Right lobe of liver (tissue), 6 donors: ENCODE measurements around the gene PADI3. TPM values are rescaled to one million over a fixed set of nuclear protein-coding genes. Genes with fewer than 3 reads are reported as not detected.

Experiments used
- ATAC-seq, 4 donors: fragments of 200-7000 bp; cut with Tn5 transposase; one replicate each; pipeline ENCODE4 v1.9.1; 2020; ENCODE audit warnings: mild to moderate bottlenecking in 4 of 4, moderate library complexity in 4 of 4
- DNase-seq, 3 donors: peaks; one replicate each; pipeline ENCODE4 v3.0.0-alpha.2; 2020
- H3K27ac ChIP-seq, 3 donors: fragments of 200-600 bp; one replicate each; pipeline ENCODE4 v1.8.0; 2022
- H3K27me3 ChIP-seq, 2 donors: fragments of 200-600 bp; one replicate each; pipeline ENCODE4 v1.8.0; 2022
- H3K36me3 ChIP-seq, 4 donors: fragments of 200-600 bp; sonication (generic) in 1 of 4; one replicate each; pipeline versions ENCODE4 v1.5.1 to v1.8.0; 2017 to 2022; ENCODE audit warnings: control low read depth in 1 of 4
- H3K4me1 ChIP-seq, 4 donors: fragments of 200-600 bp; sonication (generic) in 1 of 4; one replicate each; pipeline versions ENCODE4 v1.5.1 to v1.8.0; 2017 to 2022; ENCODE audit warnings: control low read depth in 1 of 4
- H3K4me3 ChIP-seq, 3 donors: fragments of 200-600 bp; one replicate each; pipeline ENCODE4 v1.8.0; 2022
- H3K9me3 ChIP-seq, 4 donors: fragments of 200-600 bp; sonication (generic) in 1 of 4; one replicate each; pipeline versions ENCODE4 v1.5.1 to v1.8.0; 2017 to 2022; ENCODE audit warnings: control low read depth in 1 of 4
- CTCF ChIP-seq, 4 donors: fragments of 200-600 bp in 3 of 4; fragments of 450-650 bp in 1 of 4; IDR thresholded peaks; one replicate each; pipeline versions ENCODE4 v1.5.1 to v1.8.0; 2016 to 2022; ENCODE audit warnings: antibody characterized with exemption in 4 of 4, mild to moderate bottlenecking in 2 of 4
- POLR2A ChIP-seq: fragments of 450-650 bp; IDR thresholded peaks from one replicate; pipeline ENCODE4 v1.6.1; 2017; ENCODE audit warnings: antibody characterized with exemption, mild to moderate bottlenecking
- WGBS: methylation state at CpG from one replicate; pipeline ENCODE4 v1.1.6; 2018; ENCODE audit warnings: low coverage, low lambda C conversion rate; ENCODE audit not compliant: insufficient coverage; ENCODE audit errors: missing lambda C conversion rate; 5-methylcytosine and 5-hydroxymethylcytosine counted together
- intact Hi-C, 2 donors: fragments of 100-400 bp; cut with DNase I; formaldehyde crosslinking; loops; one replicate each; pipeline versions ENCODE4 v1.11.2 to v1.14.1; 2022
- total RNA-seq, 6 experiments: library from RNA; depleted of rRNA in 2 of 6; stranded (reverse); fragments of >200 nt in 2 of 6; fragmentation: NEBNext Ultra II Directional in 3 of 6; extraction: Animal tissue kit (Norgen Biotek cat#: 25700) in 3 of 6; gene quantifications; one replicate each; pipeline versions ENCODE4 v1.1.0 to v1.2.4, GENCODE V29; 2016 to 2023
- donor health status: DM: no; HTN: yes; CAD: no.
- donor health status: DM: no; HTN: no; CAD: no.
- donor health status: DM: no; HTN: no; CAD: no.
- donor health status: DM: no; HTN: yes; CAD: no.
- donor health status: DM: no; HTN: yes; CAD: no.

Gene PADI3
- total RNA-seq, 6 experiments from 2014 or later: not detected

- Histone ChIP-seq H3K4me1 (no peaks in the 10 kb centered on the region), H3K4me3 (no peak overlapping the region), H3K27me3 (no peaks in the 10 kb centered on the region), H3K36me3 (no peaks in the 10 kb centered on the region), H3K9me3 (no peaks in the 10 kb centered on the region), H3K27ac (no peak overlapping the region)
- 68% methylated on average over 2 of the region's 6 CpGs for WGBS
- no peak for ATAC-seq
- no peak for TF ChIP-seq POLR2A
- TF ChIP-seq CTCF (IDR thresholded peaks at IDR 0.05): no peak
- no peak for DNase-seq
- intact Hi-C loops: no loop called here
Observed at GRCh38 chr1:17272066-17272465, 23.2 kb downstream of the PADI3 start.

- Histone ChIP-seq H3K36me3 (no peaks in the 10 kb centered on the region), H3K9me3 (no peaks in the 10 kb centered on the region), H3K27ac (no peak overlapping the region), H3K4me3 (no peak overlapping the region), H3K4me1 (no peaks in the 10 kb centered on the region), H3K27me3 (no peaks in the 10 kb centered on the region)
- intact Hi-C loops: no loop called here
- DNase-seq (no peak), ATAC-seq (no peak)
- 70% methylated on average over 3 of the region's 4 CpGs for WGBS
- TF ChIP-seq POLR2A (no peak), CTCF (IDR thresholded peaks at IDR 0.05) (no peak)
Observed at GRCh38 chr1:17272646-17273045, 23.7 kb downstream of the PADI3 start.

- ATAC-seq (no peak), DNase-seq (no peak)
- intact Hi-C loops: no loop called here
- no peak overlapping the region for H3K27ac ChIP-seq
- no peaks in the 10 kb centered on the region for H3K4me1 ChIP-seq
- no peaks in the 10 kb centered on the region for H3K36me3 ChIP-seq
- 75% methylated on average over 5 of the region's 13 CpGs for WGBS
- no peaks in the 10 kb centered on the region for H3K27me3 ChIP-seq
- no peaks in the 10 kb centered on the region for H3K9me3 ChIP-seq
- no peak for TF ChIP-seq CTCF (IDR thresholded peaks at IDR 0.05)
- no peak for TF ChIP-seq POLR2A
- H3K4me3 ChIP-seq: no peak overlapping the region
Observed at GRCh38 chr1:17273096-17273495, 24.2 kb downstream of the PADI3 start.

- Histone ChIP-seq H3K27ac (no peak overlapping the region), H3K9me3 (no peaks in the 10 kb centered on the region), H3K4me3 (no peak overlapping the region), H3K36me3 (no peaks in the 10 kb centered on the region), H3K4me1 (no peaks in the 10 kb centered on the region), H3K27me3 (no peaks in the 10 kb centered on the region)
- DNase-seq (peak; percentile 62 to 73 (median 67)), ATAC-seq (peak; percentile 75 to 91 (median 80))
- intact Hi-C loops: no loop called here
- TF ChIP-seq POLR2A (no peak), CTCF (IDR thresholded peaks at IDR 0.05) (peak; percentile 60 to 69 (median 64))
- 23% methylated on average over 10 of the region's 15 CpGs for WGBS
Observed at GRCh38 chr1:17274186-17275170, 25.6 kb downstream of the PADI3 start.
